ENCODE data around the gene ZNF714. TPM values are rescaled to one million over a fixed set of nuclear protein-coding genes. Genes with fewer than 3 reads are reported as not detected.

ZNF714 gene
- total RNA-seq: 10 to 100 TPM; 21.1 to 23.1 TPM

- intact Hi-C loops (cut with micrococcal nuclease): loop anchor here (1.0 to 10.0 kb wide), 7 partner anchors 59 to 657 kb away; partner anchors contain the start of genes ZNF429, ZNF66 and ZNF85
- peak within 1 kb of the TSS; percentile 98 for H3K4me3 Mint-ChIP-seq
- peaks cover 26% of the 10 kb centered on the region for H3K36me3 Mint-ChIP-seq (ENCODE audit: low read depth)
- peak within 1 kb of the TSS; percentile 95 for H3K27ac Mint-ChIP-seq
- H3K9me3 Mint-ChIP-seq: no peaks in the 10 kb centered on the region
- CTCF ChIA-PET: interaction anchor here (0.7 kb wide), 1 partner anchor 895 kb away, joined by 5 read pairs; no protein-coding TSS in a partner anchor
- peak; percentile 93 for DNase-seq
- no peaks in the 10 kb centered on the region for H3K27me3 Mint-ChIP-seq (ENCODE audit: low read depth)
- peaks cover 29% of the 10 kb centered on the region for H3K4me1 Mint-ChIP-seq (ENCODE audit: low read depth)
Measured at GRCh38 chr19:21082011-21082975, at the start of gene ZNF714. Gene ZNF714, plus strand, starts transcription at chr19:21082203. Its CDS starts 16,066 bp downstream, at chr19:21098269.

GRCh38 chr19:21045028-21045427 lies 37.0 kb upstream of the ZNF714 start:
- no peak overlapping the region for H3K27ac Mint-ChIP-seq
- CTCF ChIA-PET: no interaction called here
- DNase-seq: no peak
- peaks cover 49% of the 10 kb centered on the region for H3K9me3 Mint-ChIP-seq
- intact Hi-C loops (cut with micrococcal nuclease): no loop called here
- H3K27me3 Mint-ChIP-seq (ENCODE audit: low read depth): no peaks in the 10 kb centered on the region
- H3K4me3 Mint-ChIP-seq: no peak overlapping the region
- peaks cover 9% of the 10 kb centered on the region for H3K4me1 Mint-ChIP-seq (ENCODE audit: low read depth)
- H3K36me3 Mint-ChIP-seq (ENCODE audit: low read depth): peaks cover 77% of the 10 kb centered on the region

- CTCF ChIA-PET: interaction anchor here (0.9 kb wide), 1 partner anchor 57 kb away, joined by 3 read pairs; no protein-coding TSS in a partner anchor
- Mint-ChIP-seq H3K4me1 (ENCODE audit: low read depth) (peaks cover 9% of the 10 kb centered on the region), H3K27ac (no peak overlapping the region), H3K4me3 (no peak overlapping the region), H3K9me3 (peaks cover 50% of the 10 kb centered on the region), H3K36me3 (ENCODE audit: low read depth) (peaks cover 78% of the 10 kb centered on the region), H3K27me3 (ENCODE audit: low read depth) (no peaks in the 10 kb centered on the region)
- no peak for DNase-seq
- intact Hi-C loops (cut with micrococcal nuclease): no loop called here
Measured at GRCh38 chr19:21046489-21046888, 35.5 kb upstream of the ZNF714 start.

GRCh38 chr19:21047716-21048115 lies 34.3 kb upstream of the ZNF714 start:
- CTCF ChIA-PET: no interaction called here
- intact Hi-C loops (cut with micrococcal nuclease): no loop called here
- Mint-ChIP-seq H3K4me3 (no peak overlapping the region), H3K9me3 (peaks cover 55% of the 10 kb centered on the region), H3K4me1 (ENCODE audit: low read depth) (peaks cover 8% of the 10 kb centered on the region), H3K36me3 (ENCODE audit: low read depth) (peaks cover 80% of the 10 kb centered on the region), H3K27ac (no peak overlapping the region), H3K27me3 (ENCODE audit: low read depth) (no peaks in the 10 kb centered on the region)
- DNase-seq: no peak

GRCh38 chr19:21052902-21053301 lies 29.1 kb upstream of the ZNF714 start:
- H3K36me3 Mint-ChIP-seq (ENCODE audit: low read depth): peaks cover 75% of the 10 kb centered on the region
- intact Hi-C loops (cut with micrococcal nuclease): no loop called here
- H3K27me3 Mint-ChIP-seq (ENCODE audit: low read depth): no peaks in the 10 kb centered on the region
- H3K9me3 Mint-ChIP-seq: peaks cover 37% of the 10 kb centered on the region
- no peak overlapping the region for H3K4me3 Mint-ChIP-seq
- no peak overlapping the region for H3K27ac Mint-ChIP-seq
- no peaks in the 10 kb centered on the region for H3K4me1 Mint-ChIP-seq (ENCODE audit: low read depth)
- CTCF ChIA-PET: no interaction called here
- no peak for DNase-seq

- CTCF ChIA-PET: interaction anchor here (0.7 kb wide), 1 partner anchor 199 kb away, joined by 3 read pairs; no protein-coding TSS in a partner anchor
- Mint-ChIP-seq H3K27ac (no peak overlapping the region), H3K36me3 (ENCODE audit: low read depth) (peaks cover 40% of the 10 kb centered on the region), H3K4me3 (no peak overlapping the region), H3K27me3 (ENCODE audit: low read depth) (no peaks in the 10 kb centered on the region), H3K9me3 (peaks cover 5% of the 10 kb centered on the region), H3K4me1 (ENCODE audit: low read depth) (no peaks in the 10 kb centered on the region)
- intact Hi-C loops (cut with micrococcal nuclease): no loop called here
- no peak for DNase-seq
Measured at GRCh38 chr19:21065336-21065735, 16.7 kb upstream of the ZNF714 start.

GRCh38 chr19:21084343-21084742 lies 2.3 kb downstream of the ZNF714 start:
- intact Hi-C loops (cut with micrococcal nuclease): loop anchor here (5.0 to 10.0 kb wide), 2 partner anchors 423 to 660 kb away; partner anchors contain the start of gene ZNF429
- Mint-ChIP-seq H3K4me3 (no peak overlapping the region), H3K4me1 (ENCODE audit: low read depth) (peaks cover 29% of the 10 kb centered on the region), H3K27me3 (ENCODE audit: low read depth) (no peaks in the 10 kb centered on the region), H3K27ac (peak overlapping the region; percentile 18), H3K36me3 (ENCODE audit: low read depth) (peaks cover 32% of the 10 kb centered on the region), H3K9me3 (no peaks in the 10 kb centered on the region)
- CTCF ChIA-PET: interaction anchor here (0.7 kb wide), 1 partner anchor 47 kb away, joined by 4 read pairs; no protein-coding TSS in a partner anchor
- DNase-seq: peak; percentile 49

- Mint-ChIP-seq H3K9me3 (no peaks in the 10 kb centered on the region), H3K4me3 (no peak overlapping the region), H3K27ac (no peak overlapping the region), H3K36me3 (ENCODE audit: low read depth) (peaks cover 44% of the 10 kb centered on the region), H3K27me3 (ENCODE audit: low read depth) (no peaks in the 10 kb centered on the region), H3K4me1 (ENCODE audit: low read depth) (peaks cover 24% of the 10 kb centered on the region)
- no peak for DNase-seq
- CTCF ChIA-PET: no interaction called here
- intact Hi-C loops (cut with micrococcal nuclease): loop anchor here (10.0 kb wide), 1 partner anchor 663 kb away; no protein-coding TSS in a partner anchor
Measured at GRCh38 chr19:21087871-21088270, 5.9 kb downstream of the ZNF714 start.

- no peak for DNase-seq
- intact Hi-C loops (cut with micrococcal nuclease): no loop called here
- no peaks in the 10 kb centered on the region for H3K27me3 Mint-ChIP-seq (ENCODE audit: low read depth)
- H3K4me1 Mint-ChIP-seq (ENCODE audit: low read depth): no peaks in the 10 kb centered on the region
- H3K27ac Mint-ChIP-seq: no peak overlapping the region
- H3K36me3 Mint-ChIP-seq (ENCODE audit: low read depth): peaks cover 25% of the 10 kb centered on the region
- H3K4me3 Mint-ChIP-seq: no peak overlapping the region
- CTCF ChIA-PET: no interaction called here
- H3K9me3 Mint-ChIP-seq: no peaks in the 10 kb centered on the region
Measured at GRCh38 chr19:21092109-21092508, 10.1 kb downstream of the ZNF714 start.

GRCh38 chr19:21094347-21095025 lies 12.5 kb downstream of the ZNF714 start:
- H3K4me3 Mint-ChIP-seq: no peak overlapping the region
- no peaks in the 10 kb centered on the region for H3K9me3 Mint-ChIP-seq
- DNase-seq: no peak
- no peak overlapping the region for H3K27ac Mint-ChIP-seq
- intact Hi-C loops (cut with micrococcal nuclease): no loop called here
- no peaks in the 10 kb centered on the region for H3K4me1 Mint-ChIP-seq (ENCODE audit: low read depth)
- CTCF ChIA-PET: no interaction called here
- H3K36me3 Mint-ChIP-seq (ENCODE audit: low read depth): peaks cover 33% of the 10 kb centered on the region
- H3K27me3 Mint-ChIP-seq (ENCODE audit: low read depth): no peaks in the 10 kb centered on the region

GRCh38 chr19:21098291-21098690 lies 16.3 kb downstream of the ZNF714 start:
- CTCF ChIA-PET: no interaction called here
- Mint-ChIP-seq H3K27me3 (ENCODE audit: low read depth) (no peaks in the 10 kb centered on the region), H3K4me1 (ENCODE audit: low read depth) (no peaks in the 10 kb centered on the region), H3K27ac (no peak overlapping the region), H3K9me3 (no peaks in the 10 kb centered on the region), H3K36me3 (ENCODE audit: low read depth) (peaks cover 35% of the 10 kb centered on the region), H3K4me3 (no peak overlapping the region)
- intact Hi-C loops (cut with micrococcal nuclease): no loop called here
- no peak for DNase-seq

- no peak overlapping the region for H3K4me3 Mint-ChIP-seq
- intact Hi-C loops (cut with micrococcal nuclease): no loop called here
- no peaks in the 10 kb centered on the region for H3K4me1 Mint-ChIP-seq (ENCODE audit: low read depth)
- CTCF ChIA-PET: no interaction called here
- no peaks in the 10 kb centered on the region for H3K27me3 Mint-ChIP-seq (ENCODE audit: low read depth)
- DNase-seq: no peak
- peaks cover 48% of the 10 kb centered on the region for H3K36me3 Mint-ChIP-seq (ENCODE audit: low read depth)
- no peaks in the 10 kb centered on the region for H3K9me3 Mint-ChIP-seq
- H3K27ac Mint-ChIP-seq: no peak overlapping the region
Measured at GRCh38 chr19:21101521-21102242, 19.7 kb downstream of the ZNF714 start.

All from activated naive CD4-positive, alpha-beta T cell treated with anti-CD3 and anti-CD28 coated beads for 36 hours (primary cell).